Aorta (tissue), 5 donors: ENCODE measurements around the gene PEX5L. TPM values are rescaled to one million over a fixed set of nuclear protein-coding genes. Genes with fewer than 3 reads are reported as not detected.
A peak's percentile ranks its signal among the peaks of the same experiment; 100 is the strongest.

ENCODE experiments used
- ATAC-seq: fragments of 200-7000 bp; cut with Tn5 transposase; one replicate; pipeline ENCODE4 v1.9.1; 2022; ENCODE audit warnings: moderate library complexity; ENCODE audit not compliant: low FRiP score
- DNase-seq, 2 donors: peaks; one replicate each; pipeline ENCODE4 v3.0.0-alpha.2; 2020
- H3K27ac ChIP-seq, 2 donors: one replicate each; pipeline ENCODE4 v1.5.1; 2013; ENCODE audit warnings: low read length in 2 of 2, mild to moderate bottlenecking in 2 of 2, moderate library complexity in 2 of 2, control low read depth in 1 of 2, inconsistent platforms in 1 of 2, low read depth in 1 of 2
- H3K27me3 ChIP-seq, 2 donors: one replicate each; pipeline ENCODE4 v1.6.1; 2013; ENCODE audit warnings: control low read depth in 1 of 2, low read length in 1 of 2, mild to moderate bottlenecking in 1 of 2, moderate library complexity in 1 of 2; ENCODE audit not compliant: insufficient read depth in 2 of 2, control insufficient read depth in 1 of 2
- H3K36me3 ChIP-seq, 2 donors: one replicate each; pipeline ENCODE4 v1.6.1; 2013; ENCODE audit warnings: control low read depth in 1 of 2, low read length in 1 of 2, mild to moderate bottlenecking in 1 of 2; ENCODE audit not compliant: insufficient read depth in 2 of 2, control insufficient read depth in 1 of 2
- H3K4me1 ChIP-seq, 2 donors: one replicate each; pipeline ENCODE4 v1.6.1; 2013; ENCODE audit warnings: low read length in 2 of 2, control low read depth in 1 of 2, mild to moderate bottlenecking in 1 of 2, moderate library complexity in 1 of 2; ENCODE audit not compliant: insufficient read depth in 2 of 2, control insufficient read depth in 1 of 2
- H3K4me3 ChIP-seq, 2 donors: one replicate each; pipeline ENCODE4 v1.5.1; 2013; ENCODE audit warnings: low read length in 2 of 2, control low read depth in 1 of 2, mild to moderate bottlenecking in 1 of 2
- H3K9me3 ChIP-seq: one replicate; pipeline ENCODE4 v1.6.1; 2013; ENCODE audit warnings: mild to moderate bottlenecking, low read length; ENCODE audit not compliant: control insufficient read depth
- WGBS, 2 donors: extraction: QIAGEN DNeasy Blood & Tissue Kit; methylation state at CpG; one replicate each; pipeline ENCODE4 v1.1.7; 2013; 5-methylcytosine and 5-hydroxymethylcytosine counted together
- intact Hi-C, 2 donors: fragments of 100-400 bp; cut with DNase I; formaldehyde crosslinking; loops; one replicate each; pipeline versions ENCODE4 v1.14.2 to v1.15.0; 2022
- long read RNA-seq, 2 donors: library from polyadenylated mRNA; unstranded; transcript quantifications; one replicate each; pipeline ENCODE4 v2.0.0, GENCODE V29; 2020 to 2021
- polyA plus RNA-seq, 2 donors: library from polyadenylated mRNA; stranded (reverse); fragments of 200-250 nt; gene quantifications; one replicate each; pipeline ENCODE4 v1.2.3, GENCODE V29; 2013
- total RNA-seq, 2 donors: library from RNA; stranded (reverse); fragmentation: NEBNext Ultra II Directional; extraction: Animal tissue kit (Norgen Biotek cat#: 25700); gene quantifications; one replicate each; pipeline ENCODE4 v1.2.1, GENCODE V29; 2021
- donor health status: healthy with polysubstance abuse.
- donor health status: Bipolar disorder and iron deficiency.
- donor health status: DM: no; HTN: no; CAD: no.
- donor health status: DM: no; HTN: no; CAD: no.
- donor health status: DM: yes; HTN: yes; CAD: no.

Gene PEX5L, protein sequence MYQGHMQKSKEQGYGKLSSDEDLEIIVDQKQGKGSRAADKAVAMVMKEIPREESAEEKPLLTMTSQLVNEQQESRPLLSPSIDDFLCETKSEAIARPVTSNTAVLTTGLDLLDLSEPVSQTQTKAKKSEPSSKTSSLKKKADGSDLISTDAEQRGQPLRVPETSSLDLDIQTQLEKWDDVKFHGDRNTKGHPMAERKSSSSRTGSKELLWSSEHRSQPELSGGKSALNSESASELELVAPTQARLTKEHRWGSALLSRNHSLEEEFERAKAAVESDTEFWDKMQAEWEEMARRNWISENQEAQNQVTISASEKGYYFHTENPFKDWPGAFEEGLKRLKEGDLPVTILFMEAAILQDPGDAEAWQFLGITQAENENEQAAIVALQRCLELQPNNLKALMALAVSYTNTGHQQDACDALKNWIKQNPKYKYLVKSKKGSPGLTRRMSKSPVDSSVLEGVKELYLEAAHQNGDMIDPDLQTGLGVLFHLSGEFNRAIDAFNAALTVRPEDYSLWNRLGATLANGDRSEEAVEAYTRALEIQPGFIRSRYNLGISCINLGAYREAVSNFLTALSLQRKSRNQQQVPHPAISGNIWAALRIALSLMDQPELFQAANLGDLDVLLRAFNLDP
- under 1 TPM in 1 of 2 donors, not detected in 1; 0.24 TPM for total RNA-seq
- polyA plus RNA-seq: not detected
- long read RNA-seq, donor 1: 0 reads
- long read RNA-seq, donor 2, partial matches to known transcripts: 0 of 1 reads
- long read RNA-seq, donor 2, other reads (novel, unspliced or antisense): 1 of 1 reads

DNA sequence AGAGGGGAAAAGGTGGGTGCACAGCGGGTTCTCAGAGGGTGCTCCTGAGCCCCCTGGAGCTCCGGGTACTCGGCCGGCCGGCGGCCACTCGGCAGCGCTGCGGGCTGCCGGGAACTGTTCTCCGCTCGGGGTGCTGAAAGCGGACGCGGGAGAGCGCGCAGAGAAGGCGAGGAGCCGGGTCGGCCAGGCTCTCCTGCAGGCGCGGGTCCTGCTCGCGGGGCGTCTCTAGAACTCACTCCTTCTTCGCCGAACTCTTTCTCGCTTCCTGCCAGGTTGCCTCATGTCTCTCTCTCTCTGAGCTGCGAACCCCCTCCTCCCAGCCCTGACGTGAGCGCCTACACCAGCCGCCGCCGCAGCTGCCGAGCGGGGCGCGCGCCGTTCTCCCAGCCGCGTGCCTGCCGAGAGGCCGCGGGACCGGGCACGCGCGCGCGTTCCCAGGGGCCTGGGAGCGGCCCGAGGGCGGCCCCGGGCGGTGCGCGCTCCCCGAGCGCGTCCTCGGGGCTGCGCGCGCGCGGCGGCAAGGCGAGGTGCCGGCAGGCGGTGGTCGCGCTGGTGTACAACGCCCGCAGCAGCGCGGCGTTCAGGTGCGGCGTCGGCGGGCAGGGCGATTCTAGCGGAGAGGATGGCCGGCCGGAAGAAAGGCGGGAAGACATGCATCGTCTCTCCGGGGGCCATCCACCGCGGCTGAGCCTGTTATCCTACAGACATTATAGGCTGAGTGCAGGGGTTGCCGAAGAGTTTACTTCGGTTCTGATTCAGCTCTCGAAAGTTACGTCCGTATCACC is at the start of gene PEX5L:
PEX5L (minus strand) TSS at position 267 of the 785 bp plus-strand sequence. CDS start 338 bp downstream, outside the sequence.
- Histone ChIP-seq H3K27ac (no peak within 1 kb of the TSS), H3K36me3 (no peaks in the 10 kb centered on the region), H3K27me3 (peaks cover 0 to 4% of the 10 kb centered on the region in 2 donors), H3K9me3 (peaks cover 2% of the 10 kb centered on the region), H3K4me1 (peaks cover 0 to 3% of the 10 kb centered on the region in 2 donors), H3K4me3 (peak within 1 kb of the TSS; percentile 10 to 56)
- WGBS, 2 donors: 0 to 1% methylated on average over 79 to 96 of the region's 96 CpGs
- no peak for ATAC-seq
- DNase-seq: peak; percentile 46 to 77
- intact Hi-C loops: no loop called here

DNA sequence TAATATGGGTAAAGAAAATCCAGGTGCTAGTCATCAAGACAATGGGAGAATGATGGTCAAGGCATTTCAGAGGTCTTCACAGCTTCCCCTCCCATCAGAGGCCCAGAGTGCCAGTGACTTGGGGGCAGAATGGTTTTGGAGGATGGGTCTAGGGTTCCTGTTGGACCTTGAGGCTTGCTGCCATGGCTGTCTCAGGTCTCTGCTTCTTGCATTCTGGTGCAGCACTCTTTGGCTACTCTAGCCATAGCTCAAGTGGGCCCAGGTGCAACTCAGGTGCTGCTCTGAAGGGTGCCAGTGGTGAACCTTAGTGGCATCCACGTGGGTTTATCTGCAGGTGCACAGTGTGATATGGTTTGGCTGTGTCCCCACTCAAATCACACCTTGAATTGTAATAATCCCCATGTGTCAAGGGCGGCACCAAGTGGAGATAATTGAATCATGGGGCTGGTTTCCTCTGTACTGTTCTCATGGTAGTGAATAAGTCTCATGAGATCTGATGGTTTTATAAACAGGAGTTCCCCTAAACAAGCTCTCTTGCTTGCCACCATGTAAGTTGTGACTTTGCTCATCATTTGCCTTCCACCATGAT is 48.5 kb upstream of the PEX5L start:
- intact Hi-C loops: no loop called here
- H3K36me3 ChIP-seq: no peaks in the 10 kb centered on the region

DNA sequence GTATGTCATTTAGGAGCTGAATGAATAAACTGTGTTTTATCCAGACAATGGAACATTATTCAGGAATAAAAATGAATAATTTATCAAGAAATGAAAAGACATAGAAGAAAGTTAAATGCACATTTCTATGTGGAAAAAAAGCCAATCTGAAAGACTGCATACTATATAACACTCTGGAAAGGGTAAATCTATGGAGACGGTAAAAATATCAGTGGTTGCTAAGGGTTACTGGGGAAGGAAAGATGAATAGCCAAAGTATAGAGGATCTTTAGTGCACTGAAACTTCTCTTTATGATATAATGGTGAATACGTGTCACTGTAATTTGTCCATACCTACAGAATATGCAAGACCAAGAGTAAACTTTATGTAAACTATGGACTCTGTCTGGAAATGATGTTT is 46.0 kb upstream of the PEX5L start:
- Histone ChIP-seq H3K4me1 (no peaks in the 10 kb centered on the region), H3K27me3 (no peaks in the 10 kb centered on the region), H3K9me3 (no peaks in the 10 kb centered on the region), H3K27ac (no peak overlapping the region), H3K36me3 (no peaks in the 10 kb centered on the region), H3K4me3 (no peak overlapping the region)
- ATAC-seq (no peak), DNase-seq (no peak)
- WGBS, 2 donors: 90 to 92% methylated on average over 2 of the region's 2 CpGs
- intact Hi-C loops: no loop called here

More for the DNA sequence above, 48.5 kb upstream of the PEX5L start:
- Histone ChIP-seq H3K27me3 (no peaks in the 10 kb centered on the region), H3K4me3 (no peak overlapping the region), H3K9me3 (no peaks in the 10 kb centered on the region), H3K27ac (no peak overlapping the region), H3K4me1 (no peaks in the 10 kb centered on the region)
- 51 to 72% methylated on average over 2 of the region's 2 CpGs for WGBS, 2 donors
- DNase-seq: no peak
- no peak for ATAC-seq

DNA sequence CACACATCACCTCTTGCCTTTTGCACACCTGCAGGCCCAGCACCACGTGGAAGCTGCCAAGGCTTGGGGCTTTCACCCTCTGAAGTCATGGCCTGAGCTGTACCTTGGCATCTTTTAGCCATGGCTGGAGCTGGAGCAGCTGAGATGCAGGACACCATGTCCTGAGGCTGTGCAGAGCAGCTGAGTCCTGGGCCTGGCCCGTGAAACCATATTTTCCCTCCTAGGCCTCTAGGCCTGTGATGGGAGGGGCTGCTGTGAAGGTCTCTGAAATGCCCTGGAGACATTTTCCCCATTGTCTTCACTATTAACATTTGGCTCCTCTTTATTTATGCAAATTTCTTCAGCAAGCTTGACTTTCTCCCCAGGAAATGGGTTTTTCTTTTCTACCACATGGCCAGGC is 41.9 kb upstream of the PEX5L start:
- no peaks in the 10 kb centered on the region for H3K9me3 ChIP-seq
- H3K27me3 ChIP-seq: no peaks in the 10 kb centered on the region
- H3K27ac ChIP-seq: no peak overlapping the region
- intact Hi-C loops: no loop called here
- no peaks in the 10 kb centered on the region for H3K36me3 ChIP-seq
- no peaks in the 10 kb centered on the region for H3K4me1 ChIP-seq
- no peak for ATAC-seq
- 38 to 44% methylated on average over 2 of the region's 2 CpGs for WGBS, 2 donors
- H3K4me3 ChIP-seq: no peak overlapping the region
- no peak for DNase-seq

DNA sequence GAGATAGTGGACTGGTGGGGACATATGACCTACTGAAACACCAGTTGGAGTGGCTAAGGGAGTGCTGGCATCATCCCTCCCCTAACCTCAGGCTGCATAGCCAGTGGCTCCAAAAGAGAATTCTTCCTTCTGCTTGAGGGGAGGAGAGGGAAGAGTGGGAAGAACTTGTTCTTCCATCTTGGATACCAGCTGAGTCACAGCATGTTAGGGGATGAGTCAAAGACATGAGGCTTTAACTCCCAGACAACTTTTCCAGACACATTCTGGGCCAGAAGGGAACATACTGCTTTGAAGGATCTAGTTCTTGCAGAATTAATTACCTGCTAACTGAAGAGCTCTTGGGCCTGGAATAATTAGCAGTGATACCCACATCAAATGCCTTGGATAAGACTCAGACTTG is 36.8 kb upstream of the PEX5L start:
- Histone ChIP-seq H3K27ac (no peak overlapping the region), H3K4me1 (no peaks in the 10 kb centered on the region), H3K27me3 (no peaks in the 10 kb centered on the region), H3K9me3 (no peaks in the 10 kb centered on the region), H3K36me3 (no peaks in the 10 kb centered on the region), H3K4me3 (no peak overlapping the region)
- intact Hi-C loops: no loop called here
- no peak for DNase-seq
- peak; percentile 28 for ATAC-seq

DNA sequence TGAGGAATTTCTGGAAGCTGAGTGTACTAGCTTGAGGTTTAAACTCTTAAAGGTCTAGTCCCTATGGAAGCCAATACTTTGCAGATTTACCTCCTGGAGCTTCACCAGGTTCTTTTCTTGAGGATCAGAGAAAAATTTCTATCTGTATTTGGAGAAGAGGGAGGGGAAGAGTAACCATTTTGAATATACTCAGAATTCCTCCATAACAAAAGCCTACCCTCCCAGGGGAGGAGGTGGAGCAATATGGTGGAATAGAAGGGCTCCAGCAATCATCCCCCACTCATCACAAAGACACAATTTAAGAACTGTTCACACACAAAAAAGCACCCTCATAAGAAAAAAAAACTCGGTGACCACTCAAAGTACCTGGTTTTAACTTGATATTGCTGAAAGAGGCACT is 36.0 kb upstream of the PEX5L start:
- Histone ChIP-seq H3K27ac (no peak overlapping the region), H3K4me3 (no peak overlapping the region), H3K27me3 (no peaks in the 10 kb centered on the region), H3K36me3 (no peaks in the 10 kb centered on the region), H3K4me1 (no peaks in the 10 kb centered on the region), H3K9me3 (no peaks in the 10 kb centered on the region)
- ATAC-seq (no peak), DNase-seq (no peak)
- 58 to 68% methylated on average over 1 of the region's 1 CpG for WGBS, 2 donors
- intact Hi-C loops: no loop called here

DNA sequence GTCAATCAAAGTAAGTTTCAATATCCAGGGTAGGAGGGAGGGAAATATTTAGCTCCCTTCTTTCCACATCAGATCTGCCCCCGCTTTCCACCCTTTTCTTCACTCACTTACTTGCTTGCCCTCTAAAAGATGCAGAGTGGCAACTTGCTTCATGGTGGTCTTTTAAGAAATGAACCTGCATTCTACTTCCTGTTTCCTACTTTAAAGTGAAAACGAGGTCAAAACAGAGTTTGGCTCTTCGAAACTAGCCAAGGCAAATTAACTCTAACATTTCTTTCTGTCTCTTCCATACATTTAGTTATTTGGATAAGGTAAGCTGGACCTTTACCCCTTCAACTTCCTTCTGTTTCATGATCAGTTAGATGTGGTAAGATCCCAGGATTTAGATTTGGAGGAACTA is 34.2 kb upstream of the PEX5L start:
- ATAC-seq: no peak
- intact Hi-C loops: no loop called here
- no peak overlapping the region for H3K27ac ChIP-seq
- no peak overlapping the region for H3K4me3 ChIP-seq
- H3K27me3 ChIP-seq: no peaks in the 10 kb centered on the region
- H3K4me1 ChIP-seq: no peaks in the 10 kb centered on the region
- no peaks in the 10 kb centered on the region for H3K36me3 ChIP-seq
- 59% methylated on average over 3 of the region's 3 CpGs for WGBS, 2 donors
- no peak for DNase-seq
- H3K9me3 ChIP-seq: no peaks in the 10 kb centered on the region

DNA sequence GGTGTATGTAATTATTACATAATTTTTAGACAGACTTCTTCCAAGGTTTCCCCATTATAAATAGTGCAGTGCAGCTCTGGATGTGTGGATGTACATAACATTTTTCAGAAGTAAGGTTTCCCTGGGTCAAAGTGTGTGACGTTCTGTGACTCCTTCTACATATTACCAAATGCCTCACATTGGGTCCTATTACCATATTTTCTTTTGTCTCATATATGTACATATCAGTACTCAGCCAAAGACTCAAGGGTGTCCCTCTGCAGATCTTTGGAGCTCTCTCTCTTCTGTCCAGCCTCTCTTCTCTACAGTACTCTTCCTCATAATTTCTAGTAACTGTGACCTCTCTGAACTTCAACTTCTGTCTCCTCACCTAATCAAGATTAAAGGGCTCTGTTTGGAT is 31.3 kb upstream of the PEX5L start:
- 42 to 57% methylated on average over 1 of the region's 1 CpG for WGBS, 2 donors
- Histone ChIP-seq H3K4me3 (no peak overlapping the region), H3K27ac (no peak overlapping the region), H3K4me1 (no peaks in the 10 kb centered on the region), H3K9me3 (no peaks in the 10 kb centered on the region), H3K36me3 (no peaks in the 10 kb centered on the region), H3K27me3 (no peaks in the 10 kb centered on the region)
- intact Hi-C loops: no loop called here
- ATAC-seq: no peak
- no peak for DNase-seq
